Hippocampal formation (tissue), 2 donors: ENCODE data around the gene DAGLB.
"Not testable (repeated sequence)": the region's sequence is repeated elsewhere in the genome, so short reads cannot be mapped to it uniquely, and the experiment has no call there.

ENCODE experiments used
- DNase-seq, 2 donors: peaks; one replicate each; lab custom pipeline; 2025; lab: John Stamatoyannopoulos, UW

Gene DAGLB

DNA sequence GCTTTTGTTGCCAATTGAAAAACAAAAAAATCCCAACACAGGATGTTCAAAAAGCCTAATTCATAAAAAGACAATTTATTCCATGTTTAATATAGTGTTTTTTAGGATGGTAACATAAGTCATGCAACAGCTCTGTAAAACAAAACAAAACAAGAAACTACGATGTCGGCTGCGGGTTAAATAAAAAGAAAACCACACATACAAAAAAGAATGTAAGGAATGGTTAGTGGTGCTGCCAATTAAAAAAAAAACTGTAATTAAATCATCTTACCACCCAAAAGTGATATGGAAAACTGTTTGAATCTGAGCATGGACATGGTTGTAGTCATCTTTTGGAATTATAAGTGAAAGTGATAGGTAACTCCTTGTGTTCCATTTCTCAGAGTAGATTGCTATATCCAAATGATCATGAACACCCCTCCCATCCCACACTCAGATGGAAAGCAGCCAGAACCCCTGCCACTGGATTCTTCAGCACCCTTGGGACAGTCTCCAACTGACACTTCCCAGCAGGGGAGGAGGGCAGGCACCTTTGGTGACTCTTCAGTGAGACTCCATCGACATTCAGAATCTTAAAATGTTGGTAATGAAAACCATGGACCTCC lies 14.3 kb upstream of the DAGLB start:
- DNase-seq, result no peak

GRCh38 chr7:6460990-6461584 lies 13.3 kb upstream of the DAGLB start:
- DNase-seq, result no peak

DNA sequence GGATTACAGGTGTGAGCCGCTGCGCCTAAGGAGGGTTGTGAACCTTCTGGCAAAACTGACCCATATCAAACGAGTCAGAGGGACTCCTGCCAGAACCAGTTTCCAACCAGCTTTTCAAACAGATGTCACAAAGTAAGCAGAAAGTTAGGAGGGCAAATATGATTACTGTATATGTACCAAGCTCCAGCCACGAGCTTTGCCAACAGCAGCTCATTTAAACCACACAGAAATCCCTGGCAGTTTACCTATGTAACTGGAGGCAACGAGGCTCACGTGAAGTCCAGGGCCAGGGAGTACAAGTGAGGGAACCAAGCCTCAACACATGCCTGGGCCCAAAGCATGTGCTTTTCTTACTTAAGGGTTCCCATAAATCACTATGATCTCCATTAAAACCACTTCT lies 12.5 kb upstream of the DAGLB start:
- DNase-seq, result no peak

DNA sequence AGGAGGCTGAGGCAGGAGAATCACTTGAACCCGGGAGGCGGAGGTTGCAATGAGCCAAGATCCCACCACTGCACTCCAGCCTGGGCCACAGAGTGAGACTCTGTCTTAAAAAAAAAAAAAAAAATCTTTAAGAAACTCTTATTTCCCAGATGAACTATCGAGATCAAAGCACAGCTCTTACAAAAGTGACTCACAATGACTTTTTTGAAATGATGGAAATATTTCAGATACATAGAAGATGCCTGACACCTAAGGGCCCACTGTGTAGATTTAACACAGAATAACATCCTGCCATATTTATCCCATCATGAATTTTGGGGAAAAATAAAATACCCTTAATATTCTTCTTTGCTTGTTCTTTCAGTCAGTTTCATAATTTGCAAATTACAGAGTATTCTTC lies 10.9 kb upstream of the DAGLB start:
- not testable (repeated sequence) for DNase-seq

GRCh38 chr7:6453734-6454133 lies 6.0 kb upstream of the DAGLB start:
- no peak for DNase-seq

GRCh38 chr7:6451224-6451705 lies 3.5 kb upstream of the DAGLB start:
- DNase-seq, result no peak

DNA sequence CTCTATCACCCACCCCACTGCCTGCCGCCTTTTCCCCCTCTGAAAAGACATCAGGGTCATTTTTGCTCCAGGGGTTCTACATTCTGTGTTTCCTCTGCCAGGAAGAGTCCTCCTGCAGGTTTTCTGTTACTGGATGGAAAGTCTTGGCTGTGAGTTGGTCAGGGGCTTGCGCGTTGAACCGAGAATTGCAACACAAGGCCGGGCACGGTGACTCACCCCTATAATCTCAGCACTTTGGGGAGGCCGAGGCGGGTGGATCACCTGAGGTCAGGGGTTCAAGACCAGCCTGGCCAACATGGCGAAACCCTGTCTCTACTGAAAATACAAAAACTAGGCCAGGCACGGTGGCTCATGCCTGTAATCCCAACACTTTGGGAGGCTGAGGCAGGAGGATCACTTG lies 2.8 kb upstream of the DAGLB start:
- not testable (repeated sequence) for DNase-seq

- not testable (repeated sequence) for DNase-seq
Measured at GRCh38 chr7:6449884-6450283, 2.1 kb upstream of the DAGLB start.

- no peak for DNase-seq
Measured at GRCh38 chr7:6448943-6449543, 1.3 kb upstream of the DAGLB start.

DNA sequence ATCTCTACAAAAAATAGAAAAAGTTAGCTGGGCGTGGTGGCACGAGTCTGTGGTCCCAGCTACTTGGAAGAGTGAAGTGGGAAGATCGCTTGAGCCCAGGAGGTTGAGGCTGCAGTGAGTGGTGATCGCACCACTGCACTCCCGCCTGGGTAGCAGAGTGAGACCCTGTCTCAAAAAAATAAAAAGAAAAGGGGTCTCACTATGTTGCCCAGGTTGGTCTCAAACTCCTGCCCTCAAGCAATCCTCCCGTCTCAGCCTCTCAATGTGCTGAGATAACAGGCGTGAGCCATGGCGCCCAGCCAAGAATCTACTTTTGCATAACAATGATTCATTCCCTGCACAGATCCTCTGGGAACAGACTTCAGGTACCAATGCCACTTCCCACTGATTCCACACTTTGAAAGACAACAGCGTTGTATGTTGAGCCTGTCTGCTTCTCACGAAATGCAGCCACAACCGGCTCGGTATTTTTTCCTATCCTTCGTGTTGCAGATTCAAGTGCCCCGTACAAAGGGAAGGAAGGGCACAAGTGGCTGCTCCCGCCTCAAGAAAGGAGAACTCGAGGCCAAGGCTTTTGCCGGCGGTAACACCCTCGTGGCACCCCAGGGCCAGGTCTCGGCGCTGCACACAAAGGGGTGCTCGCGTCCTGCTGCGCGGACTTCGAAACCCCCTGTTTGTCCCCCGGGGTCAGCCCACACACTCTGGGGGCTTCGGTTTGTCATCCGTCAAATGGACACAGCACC lies 745 bp downstream of the DAGLB start:
- peak in 1 of 2 donors; percentile 54 for DNase-seq

DNA sequence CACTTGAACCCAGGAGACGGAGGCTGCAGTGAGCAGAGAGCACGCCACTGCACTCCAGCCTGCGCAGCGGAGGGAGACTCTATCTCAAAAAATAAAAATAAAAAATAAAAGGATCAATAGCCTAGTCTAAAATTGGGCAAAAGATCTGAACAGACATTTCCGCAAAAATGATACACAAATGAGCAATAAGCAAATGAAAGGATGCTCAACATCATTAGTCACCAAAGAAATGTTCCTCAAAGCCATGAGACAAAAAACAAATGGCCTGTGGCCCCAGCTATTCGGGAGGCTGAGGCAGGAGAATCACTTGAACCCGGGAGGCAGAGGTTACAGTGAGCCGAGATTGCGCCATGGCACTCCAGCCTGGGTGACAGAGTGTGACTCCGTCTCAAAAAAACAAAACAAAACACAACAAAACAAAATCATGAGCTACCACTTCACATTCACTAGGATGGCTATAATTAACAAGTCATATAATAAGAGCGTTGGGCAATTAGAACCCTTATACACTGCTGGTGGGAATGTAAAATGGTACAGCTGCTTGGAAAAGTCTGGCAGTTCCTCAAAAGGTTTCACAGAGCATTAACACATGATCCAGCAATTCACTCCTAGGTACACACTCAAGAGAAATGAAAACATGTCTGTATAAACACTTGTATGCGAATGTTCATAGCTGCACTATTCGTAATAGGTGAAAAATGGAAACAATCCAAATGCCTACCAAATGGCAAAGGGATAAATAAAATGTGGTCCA lies 3.1 kb downstream of the DAGLB start:
- DNase-seq, result no peak

GRCh38 chr7:6443372-6443941 lies 4.3 kb downstream of the DAGLB start:
- no peak for DNase-seq

DNA sequence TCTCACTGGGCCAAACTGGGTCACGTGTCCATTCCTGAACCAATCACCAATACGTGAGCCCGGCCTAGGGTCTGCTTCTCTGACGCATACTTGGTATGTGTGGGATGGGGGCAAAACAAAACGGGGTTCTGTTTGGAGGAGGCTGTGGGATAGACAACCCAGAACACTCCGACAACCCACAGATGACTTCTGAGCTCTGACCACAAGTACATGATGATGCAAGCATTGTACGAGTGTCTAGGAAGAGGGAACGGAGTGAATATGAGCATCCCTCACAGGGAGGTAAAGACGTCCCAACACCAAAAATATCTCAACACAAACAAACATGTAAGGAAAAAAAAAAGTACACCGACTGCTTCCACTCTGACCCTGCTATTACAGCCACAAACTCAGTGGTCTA lies 5.6 kb downstream of the DAGLB start:
- DNase-seq, result no peak

- no peak for DNase-seq
Measured at GRCh38 chr7:6440381-6440780, 7.4 kb downstream of the DAGLB start.

GRCh38 chr7:6438427-6438826 lies 9.3 kb downstream of the DAGLB start:
- DNase-seq, result no peak

GRCh38 chr7:6437251-6437650 lies 10.5 kb downstream of the DAGLB start:
- DNase-seq, result no peak

- DNase-seq, result peak in 1 of 2 donors; percentile 49
Measured at GRCh38 chr7:6436385-6436685, 11.4 kb downstream of the DAGLB start.

DNA sequence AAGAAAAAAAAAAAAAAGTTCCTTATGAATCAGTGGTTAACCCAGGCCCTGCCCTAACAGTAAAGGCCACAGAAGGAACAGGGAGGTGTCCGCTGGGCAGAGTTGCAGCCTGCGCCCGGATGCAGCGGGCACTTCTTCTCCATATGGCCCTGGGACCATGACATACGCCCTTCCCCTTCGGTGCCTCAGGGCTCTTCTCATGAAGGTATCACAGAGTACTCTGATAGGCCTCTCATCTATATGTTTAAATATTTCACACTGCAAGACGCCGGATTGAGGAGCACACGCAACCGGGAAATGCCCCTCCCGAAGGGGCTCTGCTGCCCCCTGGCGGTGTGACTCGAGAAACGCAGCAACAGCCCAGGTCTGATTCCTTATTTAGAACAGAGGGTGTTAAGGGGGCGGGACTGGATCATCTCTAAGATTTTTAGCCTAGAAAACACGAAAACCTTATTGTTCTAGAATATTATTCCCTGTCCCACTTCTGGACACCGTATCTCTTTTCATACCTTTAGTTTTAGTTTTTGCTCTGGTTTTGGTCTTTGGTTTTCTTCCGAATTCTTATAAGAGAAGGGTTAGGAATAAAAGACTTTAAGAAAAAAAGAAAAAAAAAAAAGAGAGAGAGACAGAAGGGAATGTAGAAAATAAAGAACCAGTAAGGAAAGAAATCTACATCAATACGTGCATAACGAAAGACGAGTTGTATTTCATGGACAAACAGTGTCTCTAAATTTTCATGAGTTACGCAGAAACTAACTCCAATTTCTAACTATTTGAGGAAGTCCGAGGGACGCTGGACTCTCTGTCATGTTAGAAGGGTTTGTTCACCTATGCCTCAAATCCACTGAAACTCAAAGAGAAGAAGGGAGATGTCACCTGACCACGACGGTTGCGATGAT lies 12.0 kb downstream of the DAGLB start:
- DNase-seq, result peak; percentile 67 to 73

DNA sequence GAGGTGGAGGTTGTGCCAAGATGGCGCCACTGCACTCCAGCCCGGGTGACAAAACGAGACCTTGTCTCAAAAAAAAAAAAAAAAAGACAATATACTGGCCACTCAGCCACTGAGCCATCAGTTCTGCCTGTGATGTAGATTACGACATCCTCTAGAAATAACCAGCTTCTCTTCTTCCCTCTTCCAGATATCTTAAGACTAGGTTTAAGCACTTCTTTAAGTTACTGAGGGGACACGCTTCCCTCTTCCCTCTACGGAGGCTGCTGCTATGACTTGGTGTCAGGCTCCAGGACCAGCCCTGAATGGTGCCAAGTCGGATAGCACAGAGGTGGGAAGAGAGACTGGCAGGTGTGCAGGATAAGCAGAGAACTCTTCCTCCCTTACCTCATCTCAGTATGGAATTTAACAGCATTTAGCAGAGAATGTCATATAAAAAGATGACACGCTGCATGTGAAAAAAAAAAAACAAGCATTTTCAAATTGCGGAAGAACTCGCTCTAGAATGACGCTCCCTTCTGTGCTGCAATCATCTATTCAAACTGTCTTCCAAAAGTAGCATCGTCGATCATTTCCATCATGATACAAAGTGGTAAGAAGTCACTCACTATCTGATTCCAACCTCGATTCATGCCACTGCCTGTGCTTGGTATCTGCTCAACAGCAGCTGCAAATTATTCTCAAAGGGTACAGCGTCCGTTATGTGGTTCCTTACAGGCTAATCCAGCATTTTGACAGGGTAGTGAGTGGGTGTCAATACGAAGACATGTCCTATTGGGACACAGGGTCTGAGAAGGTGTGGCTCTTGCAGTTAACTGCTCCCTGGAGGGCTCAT lies 13.8 kb downstream of the DAGLB start:
- DNase-seq, result peak; percentile 15

- DNase-seq, result no peak
Measured at GRCh38 chr7:6432781-6433180, 15.0 kb downstream of the DAGLB start.
